ENCODE data around the gene MZB1. TPM values are rescaled to one million over a fixed set of nuclear protein-coding genes. Genes with fewer than 3 reads are reported as not detected.
A peak's percentile ranks its signal among the peaks of the same experiment; 100 is the strongest.

MZB1 gene
- total RNA-seq, 1 donor from 2014 or later = not detected

- no peak overlapping the region for H3K4me3 Mint-ChIP-seq (ENCODE audit: unreplicated experiment)
- H3K27ac Mint-ChIP-seq (ENCODE audit: unreplicated experiment) = no peak overlapping the region
- peak; percentile 11 for DNase-seq (ENCODE audit: low spot score)
These were observed 4.4 kb downstream of the MZB1 start for GRCh38 chr5:139385061-139386049.

GRCh38 chr5:139384591-139385051 is 5.1 kb downstream of the MZB1 start:
- H3K4me3 Mint-ChIP-seq (ENCODE audit: unreplicated experiment) = no peak overlapping the region
- peak; percentile 62 for DNase-seq (ENCODE audit: low spot score)
- H3K9me3 Mint-ChIP-seq (ENCODE audit: low read depth) = no peaks in the 10 kb centered on the region
- peaks cover 5% of the 10 kb centered on the region for H3K4me1 Mint-ChIP-seq (ENCODE audit: low read depth)
- H3K27me3 Mint-ChIP-seq (ENCODE audit: low read depth) = no peaks in the 10 kb centered on the region
- H3K36me3 Mint-ChIP-seq (ENCODE audit: low read depth) = no peaks in the 10 kb centered on the region
- H3K27ac Mint-ChIP-seq (ENCODE audit: unreplicated experiment) = no peak overlapping the region
- no peak for TF ChIP-seq CTCF (IDR thresholded peaks at IDR 0.05)

More at GRCh38 chr5:139385061-139386049, 4.4 kb downstream of the MZB1 start:
- peaks cover 5% of the 10 kb centered on the region for H3K4me1 Mint-ChIP-seq (ENCODE audit: low read depth)
- H3K27me3 Mint-ChIP-seq (ENCODE audit: low read depth) = no peaks in the 10 kb centered on the region
- TF ChIP-seq CTCF (IDR thresholded peaks at IDR 0.05) = no peak
- H3K9me3 Mint-ChIP-seq (ENCODE audit: low read depth) = no peaks in the 10 kb centered on the region
- H3K36me3 Mint-ChIP-seq (ENCODE audit: low read depth) = no peaks in the 10 kb centered on the region

- no peaks in the 10 kb centered on the region for H3K27me3 Mint-ChIP-seq (ENCODE audit: low read depth)
- peak; percentile 84 for DNase-seq (ENCODE audit: low spot score)
- no peak for TF ChIP-seq CTCF (IDR thresholded peaks at IDR 0.05)
- no peaks in the 10 kb centered on the region for H3K9me3 Mint-ChIP-seq (ENCODE audit: low read depth)
- H3K36me3 Mint-ChIP-seq (ENCODE audit: low read depth) = no peaks in the 10 kb centered on the region
- no peak overlapping the region for H3K4me3 Mint-ChIP-seq (ENCODE audit: unreplicated experiment)
- H3K27ac Mint-ChIP-seq (ENCODE audit: unreplicated experiment) = no peak overlapping the region
- peaks cover 5% of the 10 kb centered on the region for H3K4me1 Mint-ChIP-seq (ENCODE audit: low read depth)
These were observed 5.6 kb downstream of the MZB1 start for GRCh38 chr5:139383993-139384590.

DNA sequence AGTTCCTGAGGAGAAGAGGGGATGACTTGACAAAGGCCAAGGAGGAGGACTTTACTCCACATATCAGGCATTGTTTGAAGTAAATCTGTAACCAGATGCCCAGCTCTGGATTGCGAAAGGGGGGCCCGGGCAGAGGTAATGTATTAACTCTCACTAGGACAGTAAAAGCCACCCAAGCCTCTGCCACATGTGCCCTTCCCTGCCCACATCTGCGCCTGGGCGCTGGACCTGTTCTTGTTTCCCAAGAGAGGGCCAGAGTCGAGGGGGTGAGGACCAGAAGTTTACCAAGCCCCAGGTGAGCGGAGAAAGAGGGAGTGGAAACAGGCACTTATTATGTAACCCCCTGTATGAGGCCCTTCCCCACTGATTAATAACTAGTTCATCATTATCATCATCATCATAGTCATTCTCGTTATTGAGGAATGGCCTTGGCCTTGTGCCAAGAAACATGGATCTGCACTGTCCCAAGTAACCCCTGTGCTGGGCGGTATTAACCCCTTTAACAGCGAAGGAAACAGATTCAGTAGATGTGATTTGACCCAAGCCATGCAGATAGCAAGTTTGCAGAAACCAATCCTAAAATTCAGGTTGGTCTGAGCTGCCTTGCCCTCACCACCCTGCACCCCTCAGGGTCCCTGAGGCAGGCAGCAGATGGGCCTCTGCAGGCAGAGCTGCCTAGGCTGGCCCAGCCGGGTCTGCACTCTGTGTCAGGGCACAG is 6.3 kb downstream of the MZB1 start, which contains the start of gene SLC23A1:
Gene SLC23A1, minus strand, starts transcription at position 23 of the 718 bp plus-strand sequence. CDS start 44 bp downstream, outside the sequence.
- DNase-seq (ENCODE audit: low spot score) = peak; percentile 28
- Mint-ChIP-seq H3K27me3 (ENCODE audit: low read depth) (no peaks in the 10 kb centered on the region), H3K4me1 (ENCODE audit: low read depth) (peaks cover 5% of the 10 kb centered on the region)

More for the DNA sequence above, 6.3 kb downstream of the MZB1 start, which contains the start of gene SLC23A1:
- Mint-ChIP-seq H3K4me3 (ENCODE audit: unreplicated experiment) (no peak within 1 kb of the TSS), H3K27ac (ENCODE audit: unreplicated experiment) (no peak within 1 kb of the TSS), H3K36me3 (ENCODE audit: low read depth) (no peaks in the 10 kb centered on the region), H3K9me3 (ENCODE audit: low read depth) (no peaks in the 10 kb centered on the region)
- no peak for TF ChIP-seq CTCF (IDR thresholded peaks at IDR 0.05)

All from chondrocyte (in vitro differentiated cells).